Keratinocyte (primary cell): ENCODE measurements around the gene MAGEA9. TPM values are rescaled to one million over a fixed set of nuclear protein-coding genes. Genes with fewer than 3 reads are reported as not detected.
"Not testable (repeated sequence)": the region's sequence is repeated elsewhere in the genome, so short reads cannot be mapped to it uniquely, and the experiment has no call there.

Experiments
- DNase-seq: peaks from one replicate; pipeline ENCODE4 v3.0.0-alpha.2; 2011; ENCODE audit warnings: low read depth, missing footprints, low spot score
- FAIRE-seq: peaks from 2 replicates; lab custom pipeline; 2011; peaks lifted over from hg19 to GRCh38; lab: Jason Lieb, UNC
- H2AFZ ChIP-seq: 2 replicates; pipeline ENCODE4 v1.6.0; 2012; ENCODE audit warnings: low read length, control low read depth, inconsistent platforms; ENCODE audit not compliant: control insufficient read depth
- H3K27ac ChIP-seq: 2 replicates; pipeline ENCODE4 v1.5.1; 2011; ENCODE audit warnings: low read length; ENCODE audit not compliant: control insufficient read depth, insufficient read depth
- H3K27me3 ChIP-seq: 3 replicates; pipeline ENCODE4 v1.6.0; 2011; ENCODE audit warnings: low read length; ENCODE audit not compliant: control insufficient read depth, insufficient read depth; ENCODE audit errors: extremely low read depth
- H3K36me3 ChIP-seq, 2 experiments: 2 replicates in 1 of 2; 3 replicates in 1 of 2; pipeline ENCODE4 v1.5.1; 2011; ENCODE audit warnings: low read length in 2 of 2, mild to moderate bottlenecking in 1 of 2; ENCODE audit not compliant: control insufficient read depth in 2 of 2, insufficient read depth in 2 of 2; ENCODE audit errors: extremely low read depth in 1 of 2
- H3K4me1 ChIP-seq: 3 replicates; pipeline ENCODE4 v1.5.1; 2011; ENCODE audit warnings: low read length; ENCODE audit not compliant: control insufficient read depth, insufficient read depth; ENCODE audit errors: extremely low read depth
- H3K4me2 ChIP-seq: 3 replicates; pipeline ENCODE4 v1.6.0; 2011; ENCODE audit warnings: low read depth, low read length; ENCODE audit not compliant: control insufficient read depth, insufficient read depth; ENCODE audit errors: extremely low read depth
- H3K4me3 ChIP-seq, 3 experiments: fragments of 200-600 bp in 1 of 3; sonication (generic) in 1 of 3; 2 replicates in 2 of 3; 3 replicates in 1 of 3; pipeline ENCODE4 v1.5.1; 2011 to 2016; ENCODE audit warnings: low read length in 3 of 3, mild to moderate bottlenecking in 3 of 3, control low read depth in 2 of 3, inconsistent platforms in 1 of 3, low read depth in 1 of 3, mixed read lengths in 1 of 3, mixed run types in 1 of 3, moderate library complexity in 1 of 3; ENCODE audit not compliant: control insufficient read depth in 2 of 3, insufficient read depth in 2 of 3; ENCODE audit errors: extremely low read depth in 1 of 3
- H3K79me2 ChIP-seq: 2 replicates; pipeline ENCODE4 v1.6.0; 2012; ENCODE audit warnings: low read length; ENCODE audit not compliant: control insufficient read depth, insufficient read depth
- H3K9ac ChIP-seq: 3 replicates; pipeline ENCODE4 v1.6.0; 2011; ENCODE audit warnings: low read length; ENCODE audit not compliant: control insufficient read depth, insufficient read depth; ENCODE audit errors: extremely low read depth
- H3K9me1 ChIP-seq: 3 replicates; pipeline ENCODE4 v1.6.0; 2011; ENCODE audit warnings: low read length; ENCODE audit not compliant: control insufficient read depth, insufficient read depth; ENCODE audit errors: extremely low read depth
- H3K9me3 ChIP-seq: 2 replicates; pipeline ENCODE4 v1.5.1; 2012; ENCODE audit warnings: low read depth, low read length; ENCODE audit not compliant: control insufficient read depth
- H4K20me1 ChIP-seq: 3 replicates; pipeline ENCODE4 v1.6.0; 2011; ENCODE audit warnings: low read length; ENCODE audit not compliant: control insufficient read depth, insufficient read depth; ENCODE audit errors: extremely low read depth
- CTCF ChIP-seq, 3 experiments: IDR thresholded peaks in 1 of 3; conservative IDR thresholded peaks in 1 of 3; optimal IDR thresholded peaks in 1 of 3; 2 replicates in 2 of 3; 3 replicates in 1 of 3; pipeline versions ENCODE3 to v1.5.1; 2011; ENCODE audit warnings: low read length in 3 of 3, mild to moderate bottlenecking in 3 of 3, moderate library complexity in 2 of 3, control low read depth in 1 of 3, inconsistent platforms in 1 of 3; ENCODE audit not compliant: insufficient read depth in 2 of 3; ENCODE audit errors: extremely low read depth in 1 of 3
- EZH2 ChIP-seq: IDR thresholded peaks from one replicate; pipeline ENCODE4 v1.6.1; 2012; ENCODE audit warnings: inconsistent platforms, mild to moderate bottlenecking, low read length, moderate library complexity
- dilution Hi-C: fragments of 300-500 bp; cut with MboI; formaldehyde crosslinking; loops from one replicate; pipeline ENCODE4 v1.7.0; 2020; ENCODE audit warnings: low sequenced_read_pairs; ENCODE audit not compliant: extremely low pct_ligation_motif_present
- polyA plus RNA-seq, 5 experiments: library from polyadenylated mRNA; depleted of rRNA in 3 of 5; stranded (reverse) in 3 of 5; stranded (forward) in 1 of 5; unstranded in 1 of 5; fragments of >200 nt; gene quantifications; 1 replicate in 1 of 5; 2 replicates in 3 of 5; 3 replicates in 1 of 5; pipeline versions ENCODE4 v1.2.1 to v1.2.3, GENCODE V29; 2011 to 2012; ENCODE audit warnings: missing spikeins in 2 of 5, low read depth in 1 of 5, low replicate concordance in 1 of 5

The MAGEA9 gene
- polyA plus RNA-seq, 1 donor (not counting 4 experiments of a cell fraction or from before 2014, with no cell fraction given): not detected

- no peak for TF ChIP-seq EZH2
- TF ChIP-seq CTCF (optimal IDR thresholded peaks at IDR 0.05 in 1 of 3, IDR thresholded peaks at IDR 0.05 in 1 of 3, conservative IDR thresholded peaks at IDR 0.05 in 1 of 3; ENCODE audit: extremely low read depth in 1 of 3, insufficient read depth in 2 of 3, low read length in 3 of 3): no peak
- H3K27me3 ChIP-seq: no peaks in the 10 kb centered on the region
- H2AFZ ChIP-seq: no peak overlapping the region
- no peak overlapping the region for H3K4me3 ChIP-seq
- H3K9ac ChIP-seq: no peak overlapping the region
- FAIRE-seq (no peak), DNase-seq (no peak)
- no peaks in the 10 kb centered on the region for H3K9me3 ChIP-seq
- H3K27ac ChIP-seq: no peak overlapping the region
- H3K4me1 ChIP-seq: no peaks in the 10 kb centered on the region
- H3K36me3 ChIP-seq: no peaks in the 10 kb centered on the region
- H3K4me2 ChIP-seq: no peak overlapping the region
- no peaks in the 10 kb centered on the region for H3K9me1 ChIP-seq
- dilution Hi-C loops: no loop called here
- H4K20me1 ChIP-seq: no peaks in the 10 kb centered on the region
- no peaks in the 10 kb centered on the region for H3K79me2 ChIP-seq
These were observed 24.3 kb upstream of the MAGEA9 start for GRCh38 chrX:149757206-149758067.

- Histone ChIP-seq H3K36me3 (no peaks in the 10 kb centered on the region), H4K20me1 (no peaks in the 10 kb centered on the region), H3K9me3 (no peaks in the 10 kb centered on the region), H3K27me3 (no peaks in the 10 kb centered on the region), H3K4me2 (no peak overlapping the region), H3K79me2 (no peaks in the 10 kb centered on the region), H3K4me1 (no peaks in the 10 kb centered on the region), H3K9me1 (no peaks in the 10 kb centered on the region), H3K9ac (no peak overlapping the region), H2AFZ (no peak overlapping the region), H3K4me3 (no peak overlapping the region), H3K27ac (no peak overlapping the region)
- DNase-seq (no peak), FAIRE-seq (no peak)
- dilution Hi-C loops: no loop called here
- TF ChIP-seq CTCF (optimal IDR thresholded peaks at IDR 0.05 in 1 of 3, IDR thresholded peaks at IDR 0.05 in 1 of 3, conservative IDR thresholded peaks at IDR 0.05 in 1 of 3; ENCODE audit: extremely low read depth in 1 of 3, insufficient read depth in 2 of 3, low read length in 3 of 3) (no peak), EZH2 (no peak)
These were observed 23.5 kb upstream of the MAGEA9 start for GRCh38 chrX:149758068-149758714.

- H2AFZ ChIP-seq, dilution Hi-C loops, DNase-seq, FAIRE-seq, H4K20me1 ChIP-seq, H3K36me3 ChIP-seq, H3K27ac ChIP-seq, H3K4me3 ChIP-seq, H3K79me2 ChIP-seq, H3K9me3 ChIP-seq, H3K9ac ChIP-seq, H3K27me3 ChIP-seq, H3K4me1 ChIP-seq, H3K4me2 ChIP-seq, H3K9me1 ChIP-seq: not testable (repeated sequence)
These were observed 23.0 kb upstream of the MAGEA9 start for GRCh38 chrX:149758715-149759078.
